HFFc6 (cell line): Measurements from ENCODE around the gene PLPP2. TPM values are rescaled to one million over a fixed set of nuclear protein-coding genes. Genes with fewer than 3 reads are reported as not detected.

Source experiments
- DNase-seq: peaks from one replicate; pipeline ENCODE4 v3.0.0-alpha.2; 2018
- H3K27ac Mint-ChIP-seq: 2 replicates; pipeline ENCODE4 v1.8.0; 2020; ENCODE audit warnings: mild to moderate bottlenecking, mixed read lengths
- H3K27me3 Mint-ChIP-seq: 2 replicates; pipeline ENCODE4 v1.8.0; 2021; ENCODE audit warnings: mild to moderate bottlenecking, moderate library complexity, mixed read lengths; ENCODE audit not compliant: insufficient read depth
- H3K36me3 Mint-ChIP-seq: 2 replicates; pipeline ENCODE4 v1.8.0; 2021; ENCODE audit warnings: low read depth, mixed read lengths
- H3K4me1 Mint-ChIP-seq: 2 replicates; pipeline ENCODE4 v1.8.0; 2020; ENCODE audit warnings: low read depth, mixed read lengths
- H3K4me3 Mint-ChIP-seq: 2 replicates; pipeline ENCODE4 v1.8.0; 2020; ENCODE audit warnings: mild to moderate bottlenecking, moderate library complexity, mixed read lengths
- H3K9me3 Mint-ChIP-seq: 2 replicates; pipeline ENCODE4 v1.8.0; 2020; ENCODE audit warnings: mild to moderate bottlenecking, mixed read lengths
- total RNA-seq, 6 experiments: library from RNA; stranded (reverse); fragmentation: NEBNext Ultra II Directional; extraction: Animal tissue kit (Norgen Biotek cat#: 25700); gene quantifications; 2 replicates in 1 of 6; 3 replicates in 5 of 6; pipeline ENCODE4 v1.2.3, GENCODE V29; 2021
- TF ChIP-seq, protein P1 (sequence below): fragments of 200-600 bp; sonication (generic); IDR thresholded peaks from 2 replicates; pipeline ENCODE4 v1.5.0; 2021; ENCODE audit warnings: antibody characterized with exemption, mild to moderate bottlenecking

PLPP2 gene
- total RNA-seq, 6 experiments from 2014 or later = 3.5 to 15.0 (median 4.2) TPM

- Mint-ChIP-seq H3K36me3 (peaks cover 36% of the 10 kb centered on the region), H3K9me3 (peaks cover 3% of the 10 kb centered on the region; the same call in 1 of the 2 replicates), H3K4me1 (peaks cover 27% of the 10 kb centered on the region), H3K4me3 (no peak overlapping the region), H3K27me3 (peaks cover 1% of the 10 kb centered on the region), H3K27ac (no peak overlapping the region)
- TF ChIP-seq, protein P1, sequence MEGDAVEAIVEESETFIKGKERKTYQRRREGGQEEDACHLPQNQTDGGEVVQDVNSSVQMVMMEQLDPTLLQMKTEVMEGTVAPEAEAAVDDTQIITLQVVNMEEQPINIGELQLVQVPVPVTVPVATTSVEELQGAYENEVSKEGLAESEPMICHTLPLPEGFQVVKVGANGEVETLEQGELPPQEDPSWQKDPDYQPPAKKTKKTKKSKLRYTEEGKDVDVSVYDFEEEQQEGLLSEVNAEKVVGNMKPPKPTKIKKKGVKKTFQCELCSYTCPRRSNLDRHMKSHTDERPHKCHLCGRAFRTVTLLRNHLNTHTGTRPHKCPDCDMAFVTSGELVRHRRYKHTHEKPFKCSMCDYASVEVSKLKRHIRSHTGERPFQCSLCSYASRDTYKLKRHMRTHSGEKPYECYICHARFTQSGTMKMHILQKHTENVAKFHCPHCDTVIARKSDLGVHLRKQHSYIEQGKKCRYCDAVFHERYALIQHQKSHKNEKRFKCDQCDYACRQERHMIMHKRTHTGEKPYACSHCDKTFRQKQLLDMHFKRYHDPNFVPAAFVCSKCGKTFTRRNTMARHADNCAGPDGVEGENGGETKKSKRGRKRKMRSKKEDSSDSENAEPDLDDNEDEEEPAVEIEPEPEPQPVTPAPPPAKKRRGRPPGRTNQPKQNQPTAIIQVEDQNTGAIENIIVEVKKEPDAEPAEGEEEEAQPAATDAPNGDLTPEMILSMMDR = no peak
- no peak for DNase-seq
These were observed 44.4 kb upstream of the PLPP2 start for GRCh38 chr19:335486-336066.

- H3K4me3 Mint-ChIP-seq = no peak overlapping the region
- TF ChIP-seq, protein P1 = no peak
- H3K27me3 Mint-ChIP-seq = peaks cover 1% of the 10 kb centered on the region
- no peak overlapping the region for H3K27ac Mint-ChIP-seq
- DNase-seq = no peak
- H3K4me1 Mint-ChIP-seq = peaks cover 22% of the 10 kb centered on the region
- H3K9me3 Mint-ChIP-seq = peaks cover 4% of the 10 kb centered on the region; the same call in 1 of the 2 replicates
- H3K36me3 Mint-ChIP-seq = peaks cover 33% of the 10 kb centered on the region
These were observed 43.9 kb upstream of the PLPP2 start for GRCh38 chr19:335072-335471.

- Mint-ChIP-seq H3K9me3 (peaks cover 4% of the 10 kb centered on the region; the same call in 1 of the 2 replicates), H3K27ac (no peak overlapping the region), H3K4me3 (no peak overlapping the region), H3K4me1 (peaks cover 17% of the 10 kb centered on the region), H3K27me3 (peaks cover 1% of the 10 kb centered on the region), H3K36me3 (peaks cover 28% of the 10 kb centered on the region)
- no peak for DNase-seq
- TF ChIP-seq, protein P1 = no peak
These were observed 43.3 kb upstream of the PLPP2 start for GRCh38 chr19:334296-335071.

GRCh38 chr19:330503-330902 is 39.3 kb upstream of the PLPP2 start:
- Mint-ChIP-seq H3K27ac (no peak overlapping the region), H3K36me3 (peaks cover 39% of the 10 kb centered on the region), H3K9me3 (peaks cover 23% of the 10 kb centered on the region), H3K27me3 (no peaks in the 10 kb centered on the region; the same call in 1 of the 2 replicates), H3K4me1 (0 out of 2 replicates have a peak, but pooled peaks cover 4% of the 10 kb centered on the region), H3K4me3 (no peak overlapping the region)
- TF ChIP-seq, protein P1 = no peak
- no peak for DNase-seq

DNA sequence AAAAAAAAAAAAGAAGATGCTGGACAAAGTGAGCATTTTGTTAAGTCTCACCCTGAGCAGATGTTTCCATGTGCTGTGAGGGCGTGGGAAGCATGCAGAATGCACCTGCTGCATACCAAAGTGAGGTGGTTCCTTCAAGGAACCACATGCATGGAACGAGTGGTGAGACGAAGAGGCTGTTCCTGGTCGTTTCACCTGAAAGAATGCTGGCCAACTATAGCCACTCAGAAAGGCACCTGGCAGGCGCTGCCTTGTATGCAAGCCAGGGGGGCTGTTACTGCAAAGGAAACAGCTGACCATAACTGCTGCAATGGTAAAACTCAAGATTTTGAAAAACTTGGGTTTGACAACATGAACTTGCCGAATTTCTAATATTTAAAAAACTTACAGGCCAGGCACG is 38.7 kb upstream of the PLPP2 start:
- Mint-ChIP-seq H3K4me3 (no peak overlapping the region), H3K4me1 (0 out of 2 replicates have a peak, but pooled peaks cover 3% of the 10 kb centered on the region), H3K27ac (no peak overlapping the region), H3K36me3 (peaks cover 39% of the 10 kb centered on the region), H3K27me3 (no peaks in the 10 kb centered on the region; the same call in 1 of the 2 replicates), H3K9me3 (peaks cover 23% of the 10 kb centered on the region)
- TF ChIP-seq, protein P1 = no peak
- DNase-seq = no peak
